Mucosa of stomach (tissue), 1 donor: Measurements from ENCODE around the gene MCF2L.

ENCODE experiments used
- H3K27me3 ChIP-seq: one replicate; pipeline ENCODE4 v1.7.0; 2013; ENCODE audit warnings: mild to moderate bottlenecking, low read length; ENCODE audit not compliant: control insufficient read depth, insufficient read depth
- H3K36me3 ChIP-seq: one replicate; pipeline ENCODE4 v1.7.0; 2013; ENCODE audit warnings: low read length; ENCODE audit not compliant: control insufficient read depth, insufficient read depth
- H3K4me1 ChIP-seq: one replicate; pipeline ENCODE4 v1.7.0; 2013; ENCODE audit warnings: mild to moderate bottlenecking, low read length; ENCODE audit not compliant: control insufficient read depth, insufficient read depth
- H3K4me3 ChIP-seq: one replicate; pipeline ENCODE4 v1.7.0; 2013; ENCODE audit warnings: low read length
- H3K9ac ChIP-seq: one replicate; pipeline ENCODE4 v1.7.0; 2013; ENCODE audit warnings: mild to moderate bottlenecking, low read length, moderate library complexity
- H3K9me3 ChIP-seq: one replicate; pipeline ENCODE4 v1.7.0; 2013; ENCODE audit warnings: mild to moderate bottlenecking, low read length, moderate library complexity; ENCODE audit not compliant: control insufficient read depth
- donor health status: Pancreatic carcinoma.

Gene MCF2L

GRCh38 chr13:112952759-112953551 is 16.1 kb upstream of the MCF2L start:
- no peaks in the 10 kb centered on the region for H3K36me3 ChIP-seq
- no peak overlapping the region for H3K9ac ChIP-seq
- no peaks in the 10 kb centered on the region for H3K27me3 ChIP-seq
- peaks cover 10% of the 10 kb centered on the region for H3K4me1 ChIP-seq
- H3K4me3 ChIP-seq, result no peak overlapping the region
- no peaks in the 10 kb centered on the region for H3K9me3 ChIP-seq

- no peaks in the 10 kb centered on the region for H3K27me3 ChIP-seq
- no peak overlapping the region for H3K4me3 ChIP-seq
- H3K9me3 ChIP-seq, result no peaks in the 10 kb centered on the region
- H3K4me1 ChIP-seq, result peaks cover 10% of the 10 kb centered on the region
- no peaks in the 10 kb centered on the region for H3K36me3 ChIP-seq
- H3K9ac ChIP-seq, result no peak overlapping the region
Observed at GRCh38 chr13:112953591-112954487, 15.2 kb upstream of the MCF2L start.

GRCh38 chr13:112954488-112955270 is 14.3 kb upstream of the MCF2L start:
- H3K9ac ChIP-seq, result no peak overlapping the region
- no peaks in the 10 kb centered on the region for H3K36me3 ChIP-seq
- peaks cover 10% of the 10 kb centered on the region for H3K4me1 ChIP-seq
- H3K4me3 ChIP-seq, result no peak overlapping the region
- H3K27me3 ChIP-seq, result no peaks in the 10 kb centered on the region
- H3K9me3 ChIP-seq, result no peaks in the 10 kb centered on the region

GRCh38 chr13:112955271-112955937 is 13.6 kb upstream of the MCF2L start:
- Histone ChIP-seq H3K27me3 (no peaks in the 10 kb centered on the region), H3K9ac (no peak overlapping the region), H3K36me3 (no peaks in the 10 kb centered on the region), H3K9me3 (no peaks in the 10 kb centered on the region), H3K4me3 (no peak overlapping the region), H3K4me1 (peaks cover 10% of the 10 kb centered on the region)

- H3K4me1 ChIP-seq, result peaks cover 10% of the 10 kb centered on the region
- no peaks in the 10 kb centered on the region for H3K27me3 ChIP-seq
- no peaks in the 10 kb centered on the region for H3K9me3 ChIP-seq
Observed at GRCh38 chr13:112955956-112956355, 13.1 kb upstream of the MCF2L start.

GRCh38 chr13:112956571-112957294 is 12.3 kb upstream of the MCF2L start:
- peaks cover 10% of the 10 kb centered on the region for H3K4me1 ChIP-seq
- H3K27me3 ChIP-seq, result no peaks in the 10 kb centered on the region
- no peak overlapping the region for H3K9ac ChIP-seq
- no peak overlapping the region for H3K4me3 ChIP-seq
- H3K9me3 ChIP-seq, result no peaks in the 10 kb centered on the region
- no peaks in the 10 kb centered on the region for H3K36me3 ChIP-seq

More at GRCh38 chr13:112955956-112956355, 13.1 kb upstream of the MCF2L start:
- H3K36me3 ChIP-seq, result no peaks in the 10 kb centered on the region
- H3K9ac ChIP-seq, result no peak overlapping the region
- no peak overlapping the region for H3K4me3 ChIP-seq

- Histone ChIP-seq H3K4me1 (peaks cover 10% of the 10 kb centered on the region), H3K9me3 (no peaks in the 10 kb centered on the region), H3K4me3 (no peak overlapping the region), H3K9ac (no peak overlapping the region), H3K36me3 (no peaks in the 10 kb centered on the region), H3K27me3 (no peaks in the 10 kb centered on the region)
Observed at GRCh38 chr13:112957295-112957677, 11.7 kb upstream of the MCF2L start.

GRCh38 chr13:112958127-112958989 is 10.7 kb upstream of the MCF2L start:
- H3K9ac ChIP-seq, result no peak overlapping the region

GRCh38 chr13:112959206-112959605 is 9.8 kb upstream of the MCF2L start:
- H3K4me3 ChIP-seq, result no peak overlapping the region
- no peaks in the 10 kb centered on the region for H3K4me1 ChIP-seq
- H3K9me3 ChIP-seq, result no peaks in the 10 kb centered on the region
- H3K9ac ChIP-seq, result no peak overlapping the region
- H3K36me3 ChIP-seq, result no peaks in the 10 kb centered on the region
- H3K27me3 ChIP-seq, result no peaks in the 10 kb centered on the region

More at GRCh38 chr13:112958127-112958989, 10.7 kb upstream of the MCF2L start:
- Histone ChIP-seq H3K4me1 (peaks cover 1% of the 10 kb centered on the region), H3K9me3 (no peaks in the 10 kb centered on the region), H3K27me3 (no peaks in the 10 kb centered on the region), H3K36me3 (no peaks in the 10 kb centered on the region), H3K4me3 (no peak overlapping the region)

GRCh38 chr13:112959701-112960542 is 9.1 kb upstream of the MCF2L start:
- Histone ChIP-seq H3K4me3 (no peak overlapping the region), H3K27me3 (no peaks in the 10 kb centered on the region), H3K9ac (no peak overlapping the region), H3K36me3 (no peaks in the 10 kb centered on the region), H3K4me1 (no peaks in the 10 kb centered on the region), H3K9me3 (no peaks in the 10 kb centered on the region)
